ENCODE data around the gene HPN. TPM values are rescaled to one million over a fixed set of nuclear protein-coding genes. Genes with fewer than 3 reads are reported as not detected.
A peak's percentile ranks its signal among the peaks of the same experiment; 100 is the strongest.

The HPN gene
- total and polyA plus RNA-seq, 7 donors, result 0.36 to 1.8 (median 0.66) TPM; not detected in 2

GRCh38 chr19:35011091-35011689 lies 30.3 kb upstream of the HPN start:
- no peaks in the 10 kb centered on the region for H3K27me3 ChIP-seq
- intact Hi-C loops (cut with DNase I), result no loop called here
- H3K4me3 ChIP-seq, result no peak overlapping the region
- no peaks in the 10 kb centered on the region for H3K9me3 ChIP-seq
- 75 to 82% methylated on average over 13 of the region's 13 CpGs for WGBS, 2 donors
- TF ChIP-seq POLR2A (IDR thresholded peaks at IDR 0.05), result no peak
- TF ChIP-seq CTCF (IDR thresholded peaks at IDR 0.05), result no peak
- TF ChIP-seq EP300 (IDR thresholded peaks at IDR 0.05), result no peak
- H3K4me1 ChIP-seq, result peaks cover 0 to 18% (median 12%) of the 10 kb centered on the region in 4 donors
- H3K36me3 ChIP-seq, result peaks cover 13 to 62% (median 35%) of the 10 kb centered on the region in 4 donors
- H3K27ac ChIP-seq, result no peak overlapping the region
- DNase-seq, result peak; percentile 65

GRCh38 chr19:35011737-35012682 lies 29.5 kb upstream of the HPN start:
- peaks cover 13 to 70% (median 36%) of the 10 kb centered on the region in 4 donors for H3K36me3 ChIP-seq
- no peak for TF ChIP-seq POLR2AphosphoS5 (IDR thresholded peaks at IDR 0.05)
- no peak for TF ChIP-seq CTCF (IDR thresholded peaks at IDR 0.05)
- TF ChIP-seq POLR2A (IDR thresholded peaks at IDR 0.05), result no peak
- no peak for TF ChIP-seq EP300 (IDR thresholded peaks at IDR 0.05)
- DNase-seq, result peak; percentile 59
- peaks cover 0 to 16% (median 9%) of the 10 kb centered on the region in 4 donors for H3K4me1 ChIP-seq
- peak overlapping the region in 2 of 4 donors; percentile 28 to 35 for H3K27ac ChIP-seq
- WGBS, 2 donors, result 84 to 88% methylated on average over 18 of the region's 18 CpGs
- intact Hi-C loops (cut with DNase I), result no loop called here
- no peaks in the 10 kb centered on the region for H3K9me3 ChIP-seq
- no peak overlapping the region for H3K4me3 ChIP-seq
- H3K27me3 ChIP-seq, result no peaks in the 10 kb centered on the region

- TF ChIP-seq EP300 (IDR thresholded peaks at IDR 0.05) (no peak), CTCF (IDR thresholded peaks at IDR 0.05) (peak; percentile 84 to 100 (median 98)), POLR2AphosphoS5 (IDR thresholded peaks at IDR 0.05) (peak in 2 of 4 donors; percentile 36 to 48), POLR2A (IDR thresholded peaks at IDR 0.05) (no peak)
- Histone ChIP-seq H3K27me3 (no peaks in the 10 kb centered on the region), H3K27ac (peak overlapping the region; percentile 4 to 39 (median 32)), H3K9me3 (no peaks in the 10 kb centered on the region), H3K4me3 (no peak overlapping the region), H3K4me1 (peaks cover 0 to 13% (median 9%) of the 10 kb centered on the region in 4 donors), H3K36me3 (peaks cover 17 to 82% (median 45%) of the 10 kb centered on the region in 4 donors)
- DNase-seq, result peak; percentile 92
- intact Hi-C loops (cut with DNase I), result loop anchor here (1.0 kb wide), 1 partner anchor 40 kb away; no protein-coding TSS in a partner anchor
- 53 to 57% methylated on average over 32 of the region's 32 CpGs for WGBS, 2 donors
Measured at GRCh38 chr19:35013041-35013819, 28.3 kb upstream of the HPN start.
